ENCODE results near the gene UNKL.

The UNKL gene

GRCh38 chr16:1325673-1326371 is 88.7 kb downstream of the UNKL start:
- DNase-seq (ENCODE audit: low read depth in 2 of 2) = no peak

- DNase-seq (ENCODE audit: low read depth in 2 of 2) = no peak
Observed at GRCh38 chr16:1325261-1325660, 89.2 kb downstream of the UNKL start.

GRCh38 chr16:1324286-1324826 is 90.1 kb downstream of the UNKL start:
- no peak for DNase-seq (ENCODE audit: low read depth in 2 of 2)

GRCh38 chr16:1323296-1324239 is 90.9 kb downstream of the UNKL start:
- DNase-seq (ENCODE audit: low read depth in 2 of 2) = no peak

GRCh38 chr16:1322407-1322806 is 92.1 kb downstream of the UNKL start:
- DNase-seq (ENCODE audit: low read depth in 2 of 2) = no peak

- no peak for DNase-seq (ENCODE audit: low read depth in 2 of 2)
Observed at GRCh38 chr16:1320658-1321240, 93.8 kb downstream of the UNKL start.

- no peak for DNase-seq (ENCODE audit: low read depth in 2 of 2)
Observed at GRCh38 chr16:1320097-1320496, 94.4 kb downstream of the UNKL start.

- no peak for DNase-seq (ENCODE audit: low read depth in 2 of 2)
Observed at GRCh38 chr16:1319041-1319440, 95.5 kb downstream of the UNKL start.

- DNase-seq (ENCODE audit: low read depth in 2 of 2) = no peak
Observed at GRCh38 chr16:1318268-1318545, 96.3 kb downstream of the UNKL start.

- DNase-seq (ENCODE audit: low read depth in 2 of 2) = no peak
Observed at GRCh38 chr16:1317479-1318267, 96.8 kb downstream of the UNKL start.

- DNase-seq (ENCODE audit: low read depth in 2 of 2) = no peak
Observed at GRCh38 chr16:1316033-1316405, 98.5 kb downstream of the UNKL start.

GRCh38 chr16:1315081-1316032 is 99.1 kb downstream of the UNKL start:
- DNase-seq (ENCODE audit: low read depth in 2 of 2) = no peak

- DNase-seq (ENCODE audit: low read depth in 2 of 2) = no peak
Observed at GRCh38 chr16:1314399-1315068, 100.0 kb downstream of the UNKL start.

GRCh38 chr16:1313721-1314369 is 100.7 kb downstream of the UNKL start:
- no peak for DNase-seq (ENCODE audit: low read depth in 2 of 2)

Data from stimulated activated CD4-positive, alpha-beta T cell treated with anti-CD3 and anti-CD28 coated beads, Interleukin-1b, Interleukin-23, amount 100 ng/mL, for 1 hour (primary cell).